ENCODE results near the gene OBSL1. TPM values are rescaled to one million over a fixed set of nuclear protein-coding genes. Genes with fewer than 3 reads are reported as not detected.

OBSL1 gene
- total and polyA plus RNA-seq, 4 donors, result 34.0 to 75.2 (median 64.0) TPM

- 95% methylated on average over 46 of the region's 46 CpGs for WGBS, 2 donors
- H3K27me3 ChIP-seq (ENCODE audit: control insufficient read depth in 3 of 3, insufficient read depth in 3 of 3, low read length in 2 of 3), result no peaks in the 10 kb centered on the region
- no peak overlapping the region for H3K4me3 ChIP-seq
- H3K36me3 ChIP-seq (ENCODE audit: control insufficient read depth in 4 of 4, insufficient read depth in 4 of 4, low read length in 4 of 4), result peaks cover 3 to 13% (median 12%) of the 10 kb centered on the region in 4 donors
- no peak for TF ChIP-seq CTCF (IDR thresholded peaks at IDR 0.05; ENCODE audit: control extremely low read depth, extremely low read depth)
- H3K9ac ChIP-seq (ENCODE audit: insufficient read depth in 1 of 2, low read length in 2 of 2), result no peak overlapping the region
- H3K9me3 ChIP-seq (ENCODE audit: control insufficient read depth in 4 of 4, insufficient read depth in 3 of 4, low read length in 3 of 4), result no peaks in the 10 kb centered on the region
- ATAC-seq (ENCODE audit: insufficient read depth, low FRiP score), result no peak
- no peak for DNase-seq
- H3K27ac ChIP-seq (ENCODE audit: low read depth in 1 of 2, low read length in 1 of 2), result no peak overlapping the region
- H3K4me1 ChIP-seq (ENCODE audit: control insufficient read depth in 5 of 5, insufficient read depth in 5 of 5, low read length in 5 of 5), result peaks cover 0 to 55% (median 14%) of the 10 kb centered on the region in 5 donors
Observed at GRCh38 chr2:219539926-219540678, 31.2 kb downstream of the OBSL1 start.

- WGBS, 2 donors, result 91 to 93% methylated on average over 32 of the region's 32 CpGs
- Histone ChIP-seq H3K27me3 (ENCODE audit: control insufficient read depth in 3 of 3, insufficient read depth in 3 of 3, low read length in 2 of 3) (no peaks in the 10 kb centered on the region), H3K36me3 (ENCODE audit: control insufficient read depth in 4 of 4, insufficient read depth in 4 of 4, low read length in 4 of 4) (peaks cover 3 to 13% (median 12%) of the 10 kb centered on the region in 4 donors), H3K4me1 (ENCODE audit: control insufficient read depth in 5 of 5, insufficient read depth in 5 of 5, low read length in 5 of 5) (peaks cover 0 to 47% (median 8%) of the 10 kb centered on the region in 5 donors), H3K4me3 (no peak overlapping the region), H3K9ac (ENCODE audit: insufficient read depth in 1 of 2, low read length in 2 of 2) (no peak overlapping the region), H3K9me3 (ENCODE audit: control insufficient read depth in 4 of 4, insufficient read depth in 3 of 4, low read length in 3 of 4) (no peaks in the 10 kb centered on the region), H3K27ac (ENCODE audit: low read depth in 1 of 2, low read length in 1 of 2) (no peak overlapping the region)
- TF ChIP-seq CTCF (IDR thresholded peaks at IDR 0.05; ENCODE audit: control extremely low read depth, extremely low read depth), result no peak
- no peak for ATAC-seq (ENCODE audit: insufficient read depth, low FRiP score)
- no peak for DNase-seq
Observed at GRCh38 chr2:219538956-219539788, 32.2 kb downstream of the OBSL1 start.

DNA sequence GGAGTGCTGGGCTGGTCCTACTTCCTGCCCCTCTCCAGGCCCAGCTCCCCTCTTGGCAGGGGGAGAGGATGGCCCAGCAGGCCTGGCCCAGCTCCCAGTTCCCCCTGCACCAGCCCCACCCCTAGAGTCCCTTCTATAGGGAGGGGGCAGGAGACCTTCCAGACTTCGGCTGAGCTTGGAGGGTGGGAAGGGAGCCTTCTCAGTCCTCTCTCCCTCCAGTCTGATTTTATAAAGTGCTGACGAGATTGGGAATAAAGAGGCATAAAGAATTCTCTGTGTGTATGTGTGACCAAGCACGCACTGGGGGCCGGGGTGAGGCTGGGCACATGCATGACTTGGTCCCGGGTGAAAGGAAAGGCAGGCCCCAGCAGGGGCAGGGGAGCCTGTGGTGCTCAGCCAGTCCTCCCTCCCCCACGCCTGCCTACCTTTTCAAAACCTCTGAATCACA lies 32.8 kb downstream of the OBSL1 start:
- H3K4me1 ChIP-seq (ENCODE audit: control insufficient read depth in 5 of 5, insufficient read depth in 5 of 5, low read length in 5 of 5), result peaks cover 0 to 45% (median 6%) of the 10 kb centered on the region in 5 donors
- no peak for ATAC-seq (ENCODE audit: insufficient read depth, low FRiP score)
- H3K9me3 ChIP-seq (ENCODE audit: control insufficient read depth in 4 of 4, insufficient read depth in 3 of 4, low read length in 3 of 4), result no peaks in the 10 kb centered on the region
- H3K27ac ChIP-seq (ENCODE audit: low read depth in 1 of 2, low read length in 1 of 2), result no peak overlapping the region
- 69 to 75% methylated on average over 6 of the region's 6 CpGs for WGBS, 2 donors
- H3K9ac ChIP-seq (ENCODE audit: insufficient read depth in 1 of 2, low read length in 2 of 2), result no peak overlapping the region
- peak; percentile 87 to 92 (median 89) for DNase-seq
- H3K36me3 ChIP-seq (ENCODE audit: control insufficient read depth in 4 of 4, insufficient read depth in 4 of 4, low read length in 4 of 4), result peaks cover 3 to 13% (median 12%) of the 10 kb centered on the region in 4 donors
- TF ChIP-seq CTCF (IDR thresholded peaks at IDR 0.05; ENCODE audit: control extremely low read depth, extremely low read depth), result no peak
- no peak overlapping the region for H3K4me3 ChIP-seq
- H3K27me3 ChIP-seq (ENCODE audit: control insufficient read depth in 3 of 3, insufficient read depth in 3 of 3, low read length in 2 of 3), result no peaks in the 10 kb centered on the region

All from lung (tissue), 12 donors.